CD4-positive, alpha-beta memory T cell (primary cell): Measurements from ENCODE around the gene KRCC1. TPM values are rescaled to one million over a fixed set of nuclear protein-coding genes. Genes with fewer than 3 reads are reported as not detected.

Source experiments
- CTCF ChIA-PET: fragments of 350-600 bp; sonication (Branson Sonifier 250); formaldehyde crosslinking; loops from one replicate; lab custom pipeline; 2021; ENCODE audit warnings: inconsistent platforms; ENCODE audit not compliant: partially characterized antibody; lab: Charles Lee
- POLR2A ChIA-PET: fragments of 350-600 bp; sonication (Branson Sonifier 250); formaldehyde crosslinking; loops from one replicate; lab custom pipeline; 2021; ENCODE audit not compliant: partially characterized antibody; lab: Charles Lee
- DNase-seq, 5 donors: peaks; one replicate each; pipeline versions ENCODE4 v3.0.0 to v3.0.0-alpha.2; 2020 to 2022; ENCODE audit warnings: mixed read lengths in 1 of 5
- H3K27ac ChIP-seq: one replicate; pipeline ENCODE4 v1.7.0; 2013; ENCODE audit warnings: low read depth, low read length
- H3K27me3 ChIP-seq: 2 replicates; pipeline ENCODE4 v1.7.0; 2013; ENCODE audit warnings: mild to moderate bottlenecking, low read length, moderate library complexity; ENCODE audit not compliant: insufficient read depth
- H3K36me3 ChIP-seq: 2 replicates; pipeline ENCODE4 v1.7.0; 2013; ENCODE audit warnings: mild to moderate bottlenecking, low read length, moderate library complexity; ENCODE audit not compliant: insufficient read depth
- H3K4me1 ChIP-seq: 2 replicates; pipeline ENCODE4 v1.7.0; 2013; ENCODE audit warnings: mild to moderate bottlenecking, low read length, moderate library complexity; ENCODE audit not compliant: insufficient read depth
- H3K4me3 ChIP-seq, 2 donors: one replicate each; pipeline ENCODE4 v1.7.0; 2013; ENCODE audit warnings: low read length in 2 of 2, mild to moderate bottlenecking in 1 of 2
- H3K9me3 ChIP-seq, 2 donors: one replicate each; pipeline ENCODE4 v1.7.0; 2013; ENCODE audit warnings: low read length in 2 of 2, control low read depth in 1 of 2; ENCODE audit not compliant: control insufficient read depth in 1 of 2
- H3K27ac Mint-ChIP-seq, 7 donors: one replicate each; pipeline ENCODE4 v1.8.0; 2020 to 2021; ENCODE audit warnings: mixed read lengths in 7 of 7, mild to moderate bottlenecking in 6 of 7, inconsistent platforms in 3 of 7, moderate library complexity in 3 of 7
- H3K27me3 Mint-ChIP-seq, 2 donors: one replicate each; pipeline ENCODE4 v1.8.0; 2020 to 2021; ENCODE audit warnings: mixed read lengths in 2 of 2
- H3K36me3 Mint-ChIP-seq, 2 donors: one replicate each; pipeline ENCODE4 v1.8.0; 2020 to 2021; ENCODE audit warnings: mixed read lengths in 2 of 2, inconsistent platforms in 1 of 2, mild to moderate bottlenecking in 1 of 2
- H3K4me1 Mint-ChIP-seq, 4 donors: one replicate each; pipeline ENCODE4 v1.8.0; 2020 to 2021; ENCODE audit warnings: mixed read lengths in 4 of 4, mild to moderate bottlenecking in 1 of 4
- H3K4me3 Mint-ChIP-seq, 8 donors: one replicate each; pipeline ENCODE4 v1.8.0; 2020 to 2021; ENCODE audit warnings: mixed read lengths in 8 of 8, mild to moderate bottlenecking in 7 of 8, moderate library complexity in 6 of 8, inconsistent platforms in 3 of 8
- H3K9me3 Mint-ChIP-seq, 8 donors: one replicate each; pipeline ENCODE4 v1.8.0; 2020 to 2021; ENCODE audit warnings: mixed read lengths in 8 of 8, mild to moderate bottlenecking in 5 of 8, inconsistent platforms in 3 of 8, moderate library complexity in 1 of 8
- intact Hi-C: fragments of 100-400 bp; cut with micrococcal nuclease; formaldehyde crosslinking; loops from one replicate; pipeline ENCODE4 v1.15.1; 2023
- polyA plus RNA-seq, 2 donors: library from polyadenylated mRNA; unstranded; fragments of 300-500 nt; fragmentation: Illumina TruSeq; gene quantifications; one replicate each; pipeline ENCODE4 v1.2.3, GENCODE V29; 2021
- total RNA-seq, 2 experiments: library from RNA; stranded (reverse); gene quantifications; one replicate each; pipeline ENCODE4 v1.2.3, GENCODE V29; 2021

The KRCC1 gene
- total and polyA plus RNA-seq, 4 experiments from 2014 or later: 32.3 to 40.1 (median 36.5) TPM

GRCh38 chr2:88087073-88087472, 31.5 kb upstream of the KRCC1 start:
- DNase-seq: no peak
- Histone ChIP-seq H3K36me3 (no peaks in the 10 kb centered on the region), H3K4me1 (peaks cover 10% of the 10 kb centered on the region), H3K27ac (no peak overlapping the region), H3K27me3 (no peaks in the 10 kb centered on the region), H3K9me3 (no peaks in the 10 kb centered on the region), H3K4me3 (no peak overlapping the region)
- no peak overlapping the region for H3K27ac Mint-ChIP-seq
- peaks cover 8 to 18% (median 13%) of the 10 kb centered on the region in 4 donors for H3K4me1 Mint-ChIP-seq
- no peaks in the 10 kb centered on the region for H3K36me3 Mint-ChIP-seq
- peaks cover 0 to 1% (median 0%) of the 10 kb centered on the region in 8 donors for H3K9me3 Mint-ChIP-seq
- POLR2A ChIA-PET: no interaction called here
- intact Hi-C loops: no loop called here
- H3K27me3 Mint-ChIP-seq: no peaks in the 10 kb centered on the region
- CTCF ChIA-PET: no interaction called here
- no peak overlapping the region for H3K4me3 Mint-ChIP-seq

- CTCF ChIA-PET: no interaction called here
- Histone ChIP-seq H3K4me1 (peaks cover 10% of the 10 kb centered on the region), H3K36me3 (no peaks in the 10 kb centered on the region), H3K9me3 (no peaks in the 10 kb centered on the region), H3K4me3 (no peak overlapping the region), H3K27ac (no peak overlapping the region), H3K27me3 (no peaks in the 10 kb centered on the region)
- Mint-ChIP-seq H3K27me3 (peaks cover 2 to 3% of the 10 kb centered on the region in 2 donors), H3K4me3 (no peak overlapping the region), H3K4me1 (peaks cover 8 to 18% (median 13%) of the 10 kb centered on the region in 4 donors), H3K36me3 (no peaks in the 10 kb centered on the region), H3K27ac (no peak overlapping the region), H3K9me3 (peaks cover 0 to 1% (median 0%) of the 10 kb centered on the region in 8 donors)
- DNase-seq: no peak
- POLR2A ChIA-PET: no interaction called here
- intact Hi-C loops: no loop called here
These were observed 30.8 kb upstream of the KRCC1 start for GRCh38 chr2:88086401-88086800.

- H3K4me1 ChIP-seq: peaks cover 6% of the 10 kb centered on the region
- no peaks in the 10 kb centered on the region for H3K9me3 ChIP-seq
- Mint-ChIP-seq H3K9me3 (peaks cover 0 to 1% (median 0%) of the 10 kb centered on the region in 8 donors), H3K4me3 (no peak overlapping the region), H3K27me3 (peaks cover 2 to 3% of the 10 kb centered on the region in 2 donors), H3K4me1 (peaks cover 3 to 10% (median 6%) of the 10 kb centered on the region in 4 donors), H3K27ac (no peak overlapping the region), H3K36me3 (no peaks in the 10 kb centered on the region)
- no peaks in the 10 kb centered on the region for H3K36me3 ChIP-seq
- ChIA-PET CTCF (interaction anchor here (1.3 kb wide), 1 partner anchor 20 kb away, joined by 3 read pairs; no protein-coding TSS in a partner anchor), POLR2A (no interaction called here)
- no peaks in the 10 kb centered on the region for H3K27me3 ChIP-seq
- intact Hi-C loops: no loop called here
- no peak for DNase-seq
- H3K27ac ChIP-seq: no peak overlapping the region
- H3K4me3 ChIP-seq: no peak overlapping the region
These were observed 30.0 kb upstream of the KRCC1 start for GRCh38 chr2:88085602-88086001.

- Mint-ChIP-seq H3K4me1 (peaks cover 0 to 5% (median 2%) of the 10 kb centered on the region in 4 donors), H3K27me3 (peaks cover 2 to 3% of the 10 kb centered on the region in 2 donors), H3K9me3 (peaks cover 0 to 1% (median 0%) of the 10 kb centered on the region in 8 donors), H3K4me3 (no peak overlapping the region), H3K36me3 (no peaks in the 10 kb centered on the region), H3K27ac (no peak overlapping the region)
- no peak for DNase-seq
- peaks cover 1% of the 10 kb centered on the region for H3K4me1 ChIP-seq
- no peak overlapping the region for H3K4me3 ChIP-seq
- H3K27me3 ChIP-seq: no peaks in the 10 kb centered on the region
- H3K27ac ChIP-seq: no peak overlapping the region
- H3K36me3 ChIP-seq: no peaks in the 10 kb centered on the region
- ChIA-PET POLR2A (no interaction called here), CTCF (interaction anchor here (1.3 to 1.7 kb wide), 2 partner anchors 19 to 24 kb away, joined by 3 to 7 read pairs; no protein-coding TSS in a partner anchor)
- intact Hi-C loops: no loop called here
- H3K9me3 ChIP-seq: no peaks in the 10 kb centered on the region
These were observed 29.5 kb upstream of the KRCC1 start for GRCh38 chr2:88085099-88085498.

- Mint-ChIP-seq H3K27ac (no peak overlapping the region), H3K36me3 (no peaks in the 10 kb centered on the region), H3K4me3 (no peak overlapping the region), H3K9me3 (no peaks in the 10 kb centered on the region), H3K27me3 (peaks cover 2 to 3% of the 10 kb centered on the region in 2 donors), H3K4me1 (peaks cover 0 to 4% (median 0%) of the 10 kb centered on the region in 4 donors)
- intact Hi-C loops: no loop called here
- Histone ChIP-seq H3K4me1 (no peaks in the 10 kb centered on the region), H3K36me3 (no peaks in the 10 kb centered on the region), H3K27me3 (no peaks in the 10 kb centered on the region), H3K4me3 (no peak overlapping the region), H3K9me3 (no peaks in the 10 kb centered on the region), H3K27ac (no peak overlapping the region)
- DNase-seq: no peak
- CTCF ChIA-PET: interaction anchor here (1.2 kb wide), 1 partner anchor 23 kb away, joined by 3 read pairs; no protein-coding TSS in a partner anchor
- POLR2A ChIA-PET: no interaction called here
These were observed 27.2 kb upstream of the KRCC1 start for GRCh38 chr2:88082781-88083180.

- Mint-ChIP-seq H3K36me3 (no peaks in the 10 kb centered on the region), H3K27me3 (peaks cover 2 to 3% of the 10 kb centered on the region in 2 donors), H3K9me3 (no peaks in the 10 kb centered on the region), H3K27ac (no peak overlapping the region), H3K4me3 (no peak overlapping the region), H3K4me1 (peaks cover 0 to 4% (median 0%) of the 10 kb centered on the region in 4 donors)
- H3K4me3 ChIP-seq: no peak overlapping the region
- no peaks in the 10 kb centered on the region for H3K4me1 ChIP-seq
- H3K27me3 ChIP-seq: no peaks in the 10 kb centered on the region
- no peaks in the 10 kb centered on the region for H3K36me3 ChIP-seq
- CTCF ChIA-PET: interaction anchor here (1.2 kb wide), 1 partner anchor 22 kb away, joined by 3 read pairs; no protein-coding TSS in a partner anchor
- POLR2A ChIA-PET: no interaction called here
- intact Hi-C loops: no loop called here
- no peak overlapping the region for H3K27ac ChIP-seq
- no peaks in the 10 kb centered on the region for H3K9me3 ChIP-seq
- DNase-seq: no peak
These were observed 26.5 kb upstream of the KRCC1 start for GRCh38 chr2:88081924-88082608.

GRCh38 chr2:88080545-88080944, 25.0 kb upstream of the KRCC1 start:
- Histone ChIP-seq H3K27ac (no peak overlapping the region), H3K4me1 (no peaks in the 10 kb centered on the region), H3K27me3 (no peaks in the 10 kb centered on the region), H3K36me3 (no peaks in the 10 kb centered on the region), H3K9me3 (no peaks in the 10 kb centered on the region), H3K4me3 (no peak overlapping the region)
- no peaks in the 10 kb centered on the region for H3K36me3 Mint-ChIP-seq
- no peaks in the 10 kb centered on the region for H3K9me3 Mint-ChIP-seq
- intact Hi-C loops: no loop called here
- H3K27me3 Mint-ChIP-seq: peaks cover 2 to 3% of the 10 kb centered on the region in 2 donors
- DNase-seq: no peak
- CTCF ChIA-PET: interaction anchor here (1.0 kb wide), 1 partner anchor 20 kb away, joined by 5 read pairs; no protein-coding TSS in a partner anchor
- H3K27ac Mint-ChIP-seq: no peak overlapping the region
- peaks cover 0 to 4% (median 0%) of the 10 kb centered on the region in 4 donors for H3K4me1 Mint-ChIP-seq
- no peak overlapping the region for H3K4me3 Mint-ChIP-seq
- POLR2A ChIA-PET: no interaction called here
